Erythroblast (primary cell): ENCODE results near the gene SETD1B.

ENCODE experiments used
- DNase-seq, 2 experiments: peaks; one replicate each; lab custom pipeline; 2025; lab: John Stamatoyannopoulos, UW
- GATA1 ChIP-seq: IDR thresholded peaks from 2 replicates; pipeline ENCODE4 v1.6.1; 2011; ENCODE audit warnings: low read depth, mild to moderate bottlenecking, control low read depth, low read length, moderate library complexity
- POLR2A ChIP-seq: IDR thresholded peaks from 2 replicates; pipeline ENCODE4 v1.6.1; 2011; ENCODE audit warnings: mild to moderate bottlenecking, low read length

The SETD1B gene

GRCh38 chr12:121802843-121803698, 738 bp upstream of the SETD1B start:
- TF ChIP-seq POLR2A (peak; percentile 99), GATA1 (no peak)
- DNase-seq, result peak; percentile 96 to 97

DNA sequence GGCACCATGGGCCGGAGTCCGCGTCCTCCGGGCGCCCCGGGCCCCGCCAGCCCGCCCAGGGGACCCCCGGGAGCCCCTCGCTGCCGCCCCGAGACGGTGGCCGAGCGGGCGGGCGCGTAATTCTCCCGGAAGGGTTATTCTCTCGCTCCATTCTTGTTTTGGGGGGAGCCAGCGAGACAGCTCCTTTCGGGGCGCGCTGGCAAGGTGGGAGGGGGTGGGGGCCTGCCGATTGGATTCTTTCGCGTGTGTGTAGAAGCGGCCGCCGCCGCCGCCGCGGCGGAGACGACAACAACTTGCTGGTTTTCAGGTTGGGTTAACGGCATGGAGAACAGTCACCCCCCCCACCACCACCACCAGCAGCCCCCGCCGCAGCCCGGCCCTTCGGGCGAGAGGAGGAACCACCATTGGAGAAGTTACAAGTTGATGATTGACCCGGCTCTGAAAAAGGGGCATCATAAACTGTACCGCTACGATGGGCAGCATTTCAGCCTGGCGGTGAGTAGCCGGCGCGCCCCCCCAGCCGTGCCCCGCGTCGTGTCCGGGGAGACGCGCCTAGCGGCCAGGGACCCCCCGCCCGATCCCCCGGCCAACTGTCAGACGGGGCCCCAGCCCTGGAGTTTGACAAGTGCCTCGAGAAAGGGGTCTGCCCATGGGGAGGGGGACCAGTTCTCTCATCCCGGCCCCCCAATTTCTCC, 755 bp downstream of the SETD1B start:
- peak; percentile 70 to 78 for DNase-seq
- TF ChIP-seq GATA1 (no peak), POLR2A (no peak)

- peak; percentile 44 to 65 for DNase-seq
- TF ChIP-seq POLR2A, result no peak
- TF ChIP-seq GATA1, result no peak
Measured at GRCh38 chr12:121805171-121806008, 1.6 kb downstream of the SETD1B start.

- DNase-seq, result peak in 1 of 2 experiments; percentile 48
- TF ChIP-seq GATA1 (no peak), POLR2A (no peak)
Measured at GRCh38 chr12:121806009-121806545, 2.3 kb downstream of the SETD1B start.

DNA sequence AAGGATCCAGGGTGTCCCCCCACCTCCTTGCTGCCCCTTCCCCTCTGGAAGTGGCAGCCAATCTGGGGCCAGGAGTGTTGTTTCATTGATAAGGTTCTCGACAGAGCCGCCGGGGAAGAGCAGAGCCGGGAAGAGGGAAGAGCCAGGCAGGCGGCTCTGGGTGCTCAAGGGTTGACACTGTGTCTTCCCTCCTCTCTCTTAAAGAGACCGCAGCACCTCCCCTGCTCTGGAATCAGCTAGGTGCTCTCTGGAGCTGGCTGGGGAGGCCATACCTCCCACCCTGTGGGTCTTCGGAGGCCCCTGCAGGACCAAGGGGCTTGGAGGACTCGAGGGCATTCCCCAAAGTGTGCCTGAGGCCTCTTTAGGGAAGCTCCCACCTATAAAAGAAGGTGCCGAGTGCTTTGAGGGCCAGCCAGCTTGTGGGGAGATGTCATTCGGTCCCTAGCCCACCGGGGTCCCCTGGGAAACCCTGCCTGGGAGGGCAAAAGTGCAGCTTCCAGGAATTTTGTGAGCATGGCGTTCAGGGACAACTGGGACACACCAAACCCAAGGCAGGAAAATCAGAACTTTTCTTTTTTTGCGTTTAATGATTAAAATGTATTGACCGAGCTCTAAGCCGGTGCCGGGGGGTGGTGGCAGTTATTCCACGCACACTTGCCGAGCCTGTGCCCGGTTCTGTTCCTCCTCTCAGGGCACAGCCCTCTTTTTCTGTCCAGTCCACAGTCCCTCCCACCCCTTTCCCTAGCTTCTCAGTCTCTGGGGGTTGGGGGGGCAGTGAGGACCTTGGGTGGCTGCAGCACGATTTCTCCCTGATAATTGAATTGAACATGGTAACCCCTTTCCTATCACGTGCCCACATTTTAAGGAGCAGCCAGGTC, 3.0 kb downstream of the SETD1B start:
- no peak for DNase-seq
- TF ChIP-seq POLR2A, result no peak
- TF ChIP-seq GATA1, result no peak

- TF ChIP-seq GATA1 (no peak), POLR2A (no peak)
- no peak for DNase-seq
Measured at GRCh38 chr12:121807642-121808347, 4.0 kb downstream of the SETD1B start.

GRCh38 chr12:121808623-121809022, 4.8 kb downstream of the SETD1B start:
- TF ChIP-seq GATA1, result no peak
- no peak for TF ChIP-seq POLR2A
- no peak for DNase-seq

DNA sequence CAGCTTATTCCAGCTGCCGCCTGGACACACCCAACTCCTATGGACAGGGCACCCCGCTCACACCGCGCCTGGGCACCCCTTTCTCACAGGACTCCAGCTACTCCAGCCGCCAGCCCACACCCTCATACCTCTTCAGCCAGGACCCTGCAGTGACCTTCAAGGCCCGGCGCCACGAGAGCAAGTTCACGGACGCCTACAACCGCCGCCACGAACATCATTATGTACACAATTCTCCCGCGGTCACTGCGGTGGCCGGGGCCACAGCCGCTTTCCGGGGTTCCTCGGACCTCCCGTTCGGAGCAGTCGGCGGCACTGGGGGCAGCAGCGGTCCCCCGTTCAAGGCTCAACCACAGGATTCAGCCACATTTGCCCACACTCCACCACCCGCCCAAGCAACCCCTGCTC, 5.9 kb downstream of the SETD1B start:
- TF ChIP-seq GATA1, result no peak
- TF ChIP-seq POLR2A, result no peak
- no peak for DNase-seq

- DNase-seq, result no peak
- TF ChIP-seq POLR2A (no peak), GATA1 (no peak)
Measured at GRCh38 chr12:121810234-121810817, 6.5 kb downstream of the SETD1B start.

GRCh38 chr12:121810833-121811433, 7.1 kb downstream of the SETD1B start:
- TF ChIP-seq POLR2A (no peak), GATA1 (no peak)
- DNase-seq, result no peak
